Measurements from ENCODE around the gene FAF1. TPM values are rescaled to one million over a fixed set of nuclear protein-coding genes. Genes with fewer than 3 reads are reported as not detected.
A peak's percentile ranks its signal among the peaks of the same experiment; 100 is the strongest.

Gene FAF1
- total and polyA plus RNA-seq, 9 of the 15 experiments (the other 6 are each of a cell fraction or from before 2014, with no cell fraction given): 48.7 to 225 (median 118) TPM

- TF ChIP-seq CEBPG (CRISPR knock-in tag; IDR thresholded peaks at IDR 0.05) (0 out of 2 replicates have a peak, but pooled peaks have one; percentile 7), CEBPG (tag; conservative IDR thresholded peaks at IDR 0.05 in 1 of 2, IDR thresholded peaks at IDR 0.05 in 1 of 2) (peak in 1 of 2 experiments; percentile 69; a peak in 2 of 4 replicates), HDAC3 (IDR thresholded peaks at IDR 0.05; ENCODE audit: borderline replicate concordance, partially characterized antibody) (no peak), MCM3 (IDR thresholded peaks at IDR 0.05) (no peak), ZNF830 (CRISPR knock-in tag; IDR thresholded peaks at IDR 0.05) (no peak), ARID4B (CRISPR knock-in tag; IDR thresholded peaks at IDR 0.05) (peak; percentile 67), LCOR (CRISPR knock-in tag; IDR thresholded peaks at IDR 0.05) (peak; percentile 50; the same call in 1 of the 2 replicates), NCOA1 (IDR thresholded peaks at IDR 0.05; ENCODE audit: low read depth) (no peak), CHD2 (IDR thresholded peaks at IDR 0.05; ENCODE audit: low read depth, low read length) (no peak), SRSF3 (IDR thresholded peaks at IDR 0.05; ENCODE audit: insufficient read depth, low read length) (no peak), RCOR1 (IDR thresholded peaks at IDR 0.05; ENCODE audit: borderline replicate concordance in 1 of 2, low read depth in 2 of 2, low read length in 2 of 2) (0 out of 4 replicates have a peak, but pooled peaks of 1 of the 2 experiments have one; percentile 8), USF2 (CRISPR knock-in tag; IDR thresholded peaks at IDR 0.05) (no peak; the same call in 1 of the 2 replicates), FOXP4 (CRISPR knock-in tag; IDR thresholded peaks at IDR 0.05; ENCODE audit: borderline replicate concordance) (0 out of 2 replicates have a peak, but pooled peaks have one; percentile 21), BRD9 (IDR thresholded peaks at IDR 0.05; ENCODE audit: low read depth, partially characterized antibody) (peak; percentile 30), KDM5B (IDR thresholded peaks at IDR 0.05; ENCODE audit: insufficient replicate concordance, low read depth, low read length) (peak; percentile 57), NKRF (IDR thresholded peaks at IDR 0.05; ENCODE audit: borderline replicate concordance) (peak; percentile 70; the same call in 1 of the 2 replicates)
Measured at GRCh38 chr1:50969611-50970508, 9.8 kb upstream of the FAF1 start, which contains the start of gene CDKN2C (continued).

All from K562 (cell line).